Upper lobe of left lung (tissue), 6 donors: ENCODE measurements around the gene EGFLAM. TPM values are rescaled to one million over a fixed set of nuclear protein-coding genes. Genes with fewer than 3 reads are reported as not detected.

Experiments
- ATAC-seq, 2 donors: fragments of 200-7000 bp; cut with Tn5 transposase; one replicate each; pipeline ENCODE4 v1.9.1; 2022; ENCODE audit warnings: mild to moderate bottlenecking in 2 of 2, moderate library complexity in 2 of 2; ENCODE audit not compliant: low FRiP score in 2 of 2
- DNase-seq, 2 donors: peaks; one replicate each; pipeline ENCODE4 v3.0.0-alpha.2; 2019 to 2020
- H3K27ac ChIP-seq, 4 donors: fragments of 200-600 bp; sonication (generic); one replicate each; pipeline ENCODE4 v1.5.1; 2016 to 2019
- H3K27me3 ChIP-seq, 4 donors: fragments of 200-600 bp; sonication (generic); one replicate each; pipeline ENCODE4 v1.5.1; 2017 to 2019
- H3K36me3 ChIP-seq, 4 donors: fragments of 200-600 bp; sonication (generic); one replicate each; pipeline ENCODE4 v1.5.1; 2016 to 2019
- H3K4me1 ChIP-seq, 4 donors: fragments of 200-600 bp; sonication (generic); one replicate each; pipeline ENCODE4 v1.5.1; 2018 to 2019
- H3K4me3 ChIP-seq, 4 donors: fragments of 200-600 bp; sonication (generic); one replicate each; pipeline ENCODE4 v1.5.1; 2017 to 2019; ENCODE audit warnings: mild to moderate bottlenecking in 2 of 4, moderate library complexity in 1 of 4
- H3K9me3 ChIP-seq, 4 donors: fragments of 200-600 bp; sonication (generic); one replicate each; pipeline ENCODE4 v1.5.1; 2018 to 2019
- EP300 ChIP-seq, 4 donors: sonication (generic); formaldehyde crosslinking; IDR thresholded peaks; one replicate each; pipeline ENCODE4 v1.5.1; 2017; ENCODE audit warnings: antibody characterized with exemption in 4 of 4, control low read depth in 2 of 4
- POLR2A ChIP-seq, 4 donors: fragments of 450-650 bp; IDR thresholded peaks; one replicate each; pipeline ENCODE4 v1.5.1; 2016 to 2017; ENCODE audit warnings: antibody characterized with exemption in 4 of 4, mild to moderate bottlenecking in 2 of 4
- POLR2AphosphoS5 ChIP-seq, 2 donors: sonication (generic); formaldehyde crosslinking; IDR thresholded peaks; one replicate each; pipeline ENCODE4 v1.5.1; 2017; ENCODE audit warnings: antibody characterized with exemption in 2 of 2
- WGBS, 2 donors: methylation state at CpG; one replicate each; pipeline ENCODE4 v1.1.5; 2017 to 2018; 5-methylcytosine and 5-hydroxymethylcytosine counted together
- total RNA-seq, 6 donors: library from RNA; depleted of rRNA in 4 of 6; stranded (reverse); fragments of >200 nt in 4 of 6; gene quantifications; one replicate each; pipeline versions ENCODE4 v1.1.0 to v1.2.1, GENCODE V29; 2016 to 2021
- TF ChIP-seq, protein P1 (sequence below), 6 experiments: fragments of 450-650 bp in 4 of 6; fragments of 200-600 bp in 2 of 6; sonication (generic) in 2 of 6; IDR thresholded peaks; one replicate each; pipeline ENCODE4 v1.5.1; 2016 to 2019; ENCODE audit warnings: antibody characterized with exemption in 6 of 6
- donor health status: DM: no; HTN: no; CAD: no; lungs with moderate emphysema.
- donor health status: DM: no; HTN: yes; CAD: no; lungs with severe emphysema.

Gene EGFLAM
- total RNA-seq, 6 donors from 2014 or later, result 0.22 to 5.2 (median 1.6) TPM; not detected in 2

DNA sequence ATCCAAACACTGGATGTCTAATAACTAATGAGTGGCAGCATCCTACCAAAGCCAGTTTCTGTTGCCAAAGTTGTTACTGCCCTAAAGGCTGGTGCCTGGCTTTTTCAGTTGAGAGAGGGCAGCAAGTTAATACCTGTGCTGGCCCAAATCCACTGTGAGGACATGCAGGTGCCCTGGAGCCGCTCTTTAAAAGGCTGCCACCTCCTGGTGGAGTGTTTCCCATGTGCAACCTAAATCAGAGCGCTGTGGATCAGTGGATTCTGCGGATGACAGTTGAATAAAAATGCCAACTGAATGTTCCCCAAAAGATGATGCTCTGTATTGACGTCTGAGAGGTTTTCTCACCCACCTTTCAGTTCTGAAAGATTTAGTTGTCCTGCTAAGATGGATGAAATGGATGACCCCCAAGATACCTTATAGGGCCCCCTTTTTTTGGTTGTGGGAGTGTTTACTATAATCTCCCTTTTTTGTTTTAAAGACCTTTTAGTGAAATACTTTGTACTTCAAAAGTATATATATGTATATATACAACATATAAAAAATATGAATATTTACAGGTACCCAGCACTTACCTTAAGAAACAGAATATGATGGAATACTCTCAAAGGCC, 146.4 kb downstream of the EGFLAM start:
- H3K36me3 ChIP-seq, result no peaks in the 10 kb centered on the region
- no peaks in the 10 kb centered on the region for H3K27me3 ChIP-seq
- 57 to 65% methylated on average over 4 of the region's 4 CpGs for WGBS, 2 donors
- TF ChIP-seq EP300 (IDR thresholded peaks at IDR 0.05), result no peak
- TF ChIP-seq POLR2AphosphoS5 (IDR thresholded peaks at IDR 0.05), result no peak
- TF ChIP-seq, protein P1, sequence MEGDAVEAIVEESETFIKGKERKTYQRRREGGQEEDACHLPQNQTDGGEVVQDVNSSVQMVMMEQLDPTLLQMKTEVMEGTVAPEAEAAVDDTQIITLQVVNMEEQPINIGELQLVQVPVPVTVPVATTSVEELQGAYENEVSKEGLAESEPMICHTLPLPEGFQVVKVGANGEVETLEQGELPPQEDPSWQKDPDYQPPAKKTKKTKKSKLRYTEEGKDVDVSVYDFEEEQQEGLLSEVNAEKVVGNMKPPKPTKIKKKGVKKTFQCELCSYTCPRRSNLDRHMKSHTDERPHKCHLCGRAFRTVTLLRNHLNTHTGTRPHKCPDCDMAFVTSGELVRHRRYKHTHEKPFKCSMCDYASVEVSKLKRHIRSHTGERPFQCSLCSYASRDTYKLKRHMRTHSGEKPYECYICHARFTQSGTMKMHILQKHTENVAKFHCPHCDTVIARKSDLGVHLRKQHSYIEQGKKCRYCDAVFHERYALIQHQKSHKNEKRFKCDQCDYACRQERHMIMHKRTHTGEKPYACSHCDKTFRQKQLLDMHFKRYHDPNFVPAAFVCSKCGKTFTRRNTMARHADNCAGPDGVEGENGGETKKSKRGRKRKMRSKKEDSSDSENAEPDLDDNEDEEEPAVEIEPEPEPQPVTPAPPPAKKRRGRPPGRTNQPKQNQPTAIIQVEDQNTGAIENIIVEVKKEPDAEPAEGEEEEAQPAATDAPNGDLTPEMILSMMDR (IDR thresholded peaks at IDR 0.05), result peak in 3 of 6 experiments; percentile 13 to 25 (median 16)
- no peaks in the 10 kb centered on the region for H3K4me1 ChIP-seq
- no peaks in the 10 kb centered on the region for H3K9me3 ChIP-seq
- H3K27ac ChIP-seq, result no peak overlapping the region
- no peak for ATAC-seq
- H3K4me3 ChIP-seq, result no peak overlapping the region
- DNase-seq, result no peak

DNA sequence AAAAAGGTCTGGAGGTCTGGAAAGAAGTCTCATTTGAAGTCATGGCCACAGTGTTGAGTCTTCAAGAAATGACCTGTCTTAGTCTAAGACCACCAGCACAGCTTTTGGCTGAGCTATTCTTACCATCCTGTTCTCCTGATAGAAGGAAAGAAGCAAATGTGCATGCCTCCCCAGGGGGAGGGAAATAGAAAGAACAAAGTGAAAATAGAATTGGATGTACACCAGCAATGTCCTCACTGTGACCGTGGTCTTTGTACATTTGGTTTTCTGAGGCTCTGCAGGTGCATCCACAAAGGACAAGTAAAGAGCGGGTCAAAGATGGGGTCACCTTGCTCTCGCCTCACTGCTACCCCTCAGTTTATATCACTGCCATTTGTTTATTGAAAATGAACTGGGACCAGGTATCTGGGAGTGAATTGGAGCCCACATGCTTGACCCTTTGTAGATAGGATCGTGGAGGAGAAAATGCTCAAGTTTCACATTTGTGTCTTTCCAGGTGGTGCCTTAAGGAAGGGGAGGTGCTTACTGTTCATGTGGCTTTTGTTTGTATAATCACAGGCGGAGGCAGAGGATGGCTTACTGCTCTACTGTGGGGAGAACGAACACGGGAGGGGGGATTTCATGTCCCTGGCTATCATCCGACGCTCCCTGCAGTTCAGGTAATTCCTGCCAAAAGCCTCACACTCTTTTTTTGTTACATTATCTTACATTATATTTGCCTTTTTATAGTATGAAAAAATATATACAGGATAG, 150.3 kb downstream of the EGFLAM start:
- no peaks in the 10 kb centered on the region for H3K36me3 ChIP-seq
- H3K27ac ChIP-seq, result no peak overlapping the region
- no peak for ATAC-seq
- TF ChIP-seq, protein P1 (IDR thresholded peaks at IDR 0.05), result no peak
- TF ChIP-seq POLR2A (IDR thresholded peaks at IDR 0.05), result no peak
- TF ChIP-seq EP300 (IDR thresholded peaks at IDR 0.05), result no peak
- no peak for TF ChIP-seq POLR2AphosphoS5 (IDR thresholded peaks at IDR 0.05)
- WGBS, 2 donors, result 77 to 88% methylated on average over 9 of the region's 9 CpGs
- no peaks in the 10 kb centered on the region for H3K9me3 ChIP-seq
- no peak for DNase-seq
- H3K4me3 ChIP-seq, result no peak overlapping the region
- H3K4me1 ChIP-seq, result no peaks in the 10 kb centered on the region
- H3K27me3 ChIP-seq, result no peaks in the 10 kb centered on the region

DNA sequence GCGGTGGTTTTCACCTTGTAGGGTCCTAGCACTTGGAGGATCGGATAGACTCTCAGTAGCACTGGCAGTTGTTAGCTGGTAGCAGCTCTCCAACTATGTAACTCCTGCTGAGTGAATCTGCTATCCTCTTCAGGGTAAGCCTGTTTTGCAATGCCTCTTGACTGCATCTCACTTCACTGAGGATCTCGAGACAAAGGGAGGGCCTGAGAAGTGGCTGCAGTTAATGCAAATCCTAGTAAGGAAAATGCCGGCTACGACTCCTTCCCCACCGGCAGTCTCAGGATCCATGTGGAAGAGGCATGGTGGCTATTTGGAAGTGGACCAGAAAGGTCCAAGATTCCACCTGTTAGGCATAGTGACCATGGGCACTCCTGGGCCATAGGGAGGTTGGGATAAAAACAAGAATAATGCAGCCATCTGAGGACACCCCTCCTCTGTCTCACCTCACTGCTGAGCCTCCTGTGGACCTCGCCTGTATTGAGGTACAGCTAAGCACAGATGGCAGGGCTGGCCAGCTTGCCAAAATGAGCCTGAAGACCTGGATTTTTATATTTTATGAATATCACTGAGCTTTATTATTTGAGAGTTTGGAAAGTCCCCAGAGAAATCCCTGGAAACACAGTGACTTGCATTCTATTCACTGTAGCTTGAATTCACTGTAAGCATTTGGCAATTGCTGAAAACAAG, 152.1 kb downstream of the EGFLAM start:
- no peak for TF ChIP-seq POLR2A (IDR thresholded peaks at IDR 0.05)
- TF ChIP-seq, protein P1 (IDR thresholded peaks at IDR 0.05), result no peak
- no peak for TF ChIP-seq EP300 (IDR thresholded peaks at IDR 0.05)
- TF ChIP-seq POLR2AphosphoS5 (IDR thresholded peaks at IDR 0.05), result no peak
- no peaks in the 10 kb centered on the region for H3K4me1 ChIP-seq
- no peaks in the 10 kb centered on the region for H3K9me3 ChIP-seq
- no peak for DNase-seq
- ATAC-seq, result no peak
- no peak overlapping the region for H3K4me3 ChIP-seq
- no peaks in the 10 kb centered on the region for H3K27me3 ChIP-seq
- WGBS, 2 donors, result 80 to 86% methylated on average over 4 to 7 of the region's 7 CpGs
- no peak overlapping the region for H3K27ac ChIP-seq
- H3K36me3 ChIP-seq, result no peaks in the 10 kb centered on the region

DNA sequence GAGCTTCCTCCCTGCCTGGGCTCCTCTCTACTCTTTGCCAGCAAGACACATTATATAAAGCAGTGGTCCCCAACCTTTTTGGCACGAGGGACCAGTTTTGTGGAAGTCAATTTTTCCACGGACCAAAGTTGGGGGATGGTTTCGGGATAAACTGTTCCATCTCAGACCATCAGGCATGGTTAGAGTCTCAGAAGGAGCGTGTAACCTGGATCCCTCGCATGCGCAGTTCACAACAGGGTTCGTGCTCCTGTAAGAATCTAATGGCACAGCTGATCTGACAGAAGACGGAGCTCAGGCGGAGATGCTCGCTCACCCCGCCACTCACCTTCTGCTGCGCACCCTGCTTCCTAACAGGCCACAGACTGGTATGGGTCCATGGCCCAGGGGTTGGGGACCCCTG, 155.3 kb downstream of the EGFLAM start:
- ATAC-seq, result no peak
- Histone ChIP-seq H3K9me3 (no peaks in the 10 kb centered on the region), H3K4me3 (no peak overlapping the region), H3K4me1 (no peaks in the 10 kb centered on the region), H3K27me3 (no peaks in the 10 kb centered on the region), H3K36me3 (no peaks in the 10 kb centered on the region), H3K27ac (no peak overlapping the region)
- TF ChIP-seq EP300 (IDR thresholded peaks at IDR 0.05) (no peak), POLR2AphosphoS5 (IDR thresholded peaks at IDR 0.05) (no peak), POLR2A (IDR thresholded peaks at IDR 0.05) (no peak)
- TF ChIP-seq, protein P1 (IDR thresholded peaks at IDR 0.05), result no peak
- 82 to 94% methylated on average over 12 of the region's 12 CpGs for whole genome bisulfite sequencing, 2 donors
- DNase-seq, result no peak
